Stimulated activated CD4-positive, alpha-beta T cell treated with anti-CD3 and anti-CD28 coated beads, Interleukin-15, amount 100 ng/mL, for 48 hours (primary cell): ENCODE results near the gene CD34.
A peak's percentile ranks its signal among the peaks of the same experiment; 100 is the strongest.
"Not testable (repeated sequence)": the region's sequence is repeated elsewhere in the genome, so short reads cannot be mapped to it uniquely, and the experiment has no call there.

Source experiments
- DNase-seq, 2 donors: peaks; one replicate each; pipeline ENCODE4 v3.0.0-alpha.2; 2020; ENCODE audit warnings: low read depth in 2 of 2

CD34 gene

GRCh38 chr1:207898260-207898659 is 12.7 kb downstream of the CD34 start:
- DNase-seq, result no peak

GRCh38 chr1:207897188-207897587 is 13.7 kb downstream of the CD34 start:
- no peak for DNase-seq

- no peak for DNase-seq
Observed at GRCh38 chr1:207896547-207896946, 14.4 kb downstream of the CD34 start.

GRCh38 chr1:207894704-207895103 is 16.2 kb downstream of the CD34 start:
- no peak for DNase-seq

GRCh38 chr1:207893737-207894582 is 17.0 kb downstream of the CD34 start:
- no peak for DNase-seq

GRCh38 chr1:207892764-207893163 is 18.2 kb downstream of the CD34 start:
- DNase-seq, result no peak

- DNase-seq, result no peak
Observed at GRCh38 chr1:207891148-207891547, 19.8 kb downstream of the CD34 start.

GRCh38 chr1:207890136-207890738 is 20.7 kb downstream of the CD34 start:
- no peak for DNase-seq

GRCh38 chr1:207888652-207889051 is 22.3 kb downstream of the CD34 start:
- no peak for DNase-seq

GRCh38 chr1:207887542-207888201 is 23.3 kb downstream of the CD34 start:
- no peak for DNase-seq

- DNase-seq, result no peak
Observed at GRCh38 chr1:207886227-207886626, 24.7 kb downstream of the CD34 start.

- peak; percentile 53 to 62 for DNase-seq
Observed at GRCh38 chr1:207885129-207886032, 25.5 kb downstream of the CD34 start.

- no peak for DNase-seq
Observed at GRCh38 chr1:207884266-207885029, 26.5 kb downstream of the CD34 start.

GRCh38 chr1:207883660-207884250 is 27.2 kb downstream of the CD34 start:
- no peak for DNase-seq

GRCh38 chr1:207883104-207883651 is 27.7 kb downstream of the CD34 start:
- no peak for DNase-seq

GRCh38 chr1:207882692-207883091 is 28.2 kb downstream of the CD34 start:
- DNase-seq, result no peak

GRCh38 chr1:207878939-207879338 is 32.0 kb downstream of the CD34 start:
- DNase-seq, result no peak

GRCh38 chr1:207877914-207878313 is 33.0 kb downstream of the CD34 start:
- DNase-seq, result not testable (repeated sequence)

GRCh38 chr1:207876131-207876530 is 34.8 kb downstream of the CD34 start:
- no peak for DNase-seq

GRCh38 chr1:207875532-207875931 is 35.4 kb downstream of the CD34 start:
- no peak for DNase-seq
